OCI-M1 (cell line): ENCODE results near the gene ACAD10.
"Not testable (repeated sequence)": the region's sequence is repeated elsewhere in the genome, so short reads cannot be mapped to it uniquely, and the experiment has no call there.

Source experiments
- DNase-seq: peaks from one replicate; lab custom pipeline; 2025; lab: John Stamatoyannopoulos, UW

The ACAD10 gene

GRCh38 chr12:111687255-111687654, 1.4 kb downstream of the ACAD10 start:
- DNase-seq = peak; percentile 57

- no peak for DNase-seq
Measured at GRCh38 chr12:111687952-111688351, 2.1 kb downstream of the ACAD10 start.

- no peak for DNase-seq
Measured at GRCh38 chr12:111691262-111691661, 5.4 kb downstream of the ACAD10 start.

- peak; percentile 3 for DNase-seq
Measured at GRCh38 chr12:111692575-111693210, 6.8 kb downstream of the ACAD10 start.

DNA sequence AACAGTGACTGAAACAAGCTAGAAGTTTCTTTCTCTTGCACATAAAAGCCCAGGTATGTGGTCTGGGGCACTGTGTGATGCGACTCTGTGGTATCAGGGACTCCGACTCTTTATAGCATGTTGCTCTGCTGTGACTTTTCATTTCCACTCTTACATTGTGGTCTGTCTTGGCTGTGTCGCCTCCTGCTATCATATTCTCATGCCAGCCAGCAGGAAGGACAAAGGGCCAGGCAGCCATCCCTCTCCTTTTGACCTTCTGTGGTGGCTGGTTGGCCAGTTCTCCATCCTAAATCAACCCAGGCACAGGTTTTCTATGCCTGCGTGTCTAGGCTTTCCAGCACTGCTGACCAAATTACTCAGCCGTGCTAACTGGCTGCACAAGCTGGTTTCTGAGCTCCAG, 8.0 kb downstream of the ACAD10 start:
- DNase-seq = no peak

GRCh38 chr12:111699962-111700361, 14.1 kb downstream of the ACAD10 start:
- DNase-seq = no peak

DNA sequence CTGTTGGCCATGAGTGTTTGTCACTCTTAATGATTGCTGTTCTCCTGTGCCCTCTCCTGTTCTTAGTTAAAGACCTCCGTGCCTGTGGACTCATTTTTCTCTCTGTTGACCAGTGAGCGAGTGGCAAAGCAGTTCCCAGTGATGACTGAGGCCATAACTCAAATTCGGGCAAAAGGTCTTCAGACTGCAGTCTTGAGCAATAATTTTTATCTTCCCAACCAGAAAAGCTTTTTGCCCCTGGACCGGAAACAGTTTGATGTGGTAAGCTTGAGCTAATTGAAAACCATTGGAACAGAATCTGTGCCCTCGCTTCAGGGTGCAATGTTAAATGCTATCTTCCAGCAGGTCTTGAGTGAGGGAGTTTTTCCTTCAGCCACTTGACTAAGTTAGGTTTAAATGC, 19.8 kb downstream of the ACAD10 start:
- DNase-seq = peak; percentile 94

GRCh38 chr12:111706145-111706544, 20.3 kb downstream of the ACAD10 start:
- DNase-seq = no peak

GRCh38 chr12:111715279-111715678, 29.4 kb downstream of the ACAD10 start:
- DNase-seq = no peak

GRCh38 chr12:111719316-111719715, 33.5 kb downstream of the ACAD10 start:
- DNase-seq = not testable (repeated sequence)

DNA sequence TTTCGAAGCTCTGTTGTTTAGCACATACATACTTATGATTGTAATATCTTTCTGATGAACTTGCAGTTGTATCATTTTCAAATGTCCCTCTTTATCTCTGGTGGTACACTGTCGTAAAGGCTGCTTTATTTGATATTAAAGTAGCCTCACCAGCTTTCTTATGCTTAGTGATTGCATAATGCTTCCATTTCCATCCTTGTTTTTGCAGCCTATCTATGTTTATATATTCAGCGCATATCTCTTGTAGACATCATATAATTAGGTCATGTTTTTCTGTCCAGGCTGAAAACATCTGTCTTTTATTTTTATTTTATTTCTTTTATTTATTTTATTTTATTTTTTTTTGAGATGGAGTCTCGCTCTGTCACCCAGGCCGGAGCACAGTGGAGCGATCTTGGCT, 34.6 kb downstream of the ACAD10 start:
- no peak for DNase-seq

DNA sequence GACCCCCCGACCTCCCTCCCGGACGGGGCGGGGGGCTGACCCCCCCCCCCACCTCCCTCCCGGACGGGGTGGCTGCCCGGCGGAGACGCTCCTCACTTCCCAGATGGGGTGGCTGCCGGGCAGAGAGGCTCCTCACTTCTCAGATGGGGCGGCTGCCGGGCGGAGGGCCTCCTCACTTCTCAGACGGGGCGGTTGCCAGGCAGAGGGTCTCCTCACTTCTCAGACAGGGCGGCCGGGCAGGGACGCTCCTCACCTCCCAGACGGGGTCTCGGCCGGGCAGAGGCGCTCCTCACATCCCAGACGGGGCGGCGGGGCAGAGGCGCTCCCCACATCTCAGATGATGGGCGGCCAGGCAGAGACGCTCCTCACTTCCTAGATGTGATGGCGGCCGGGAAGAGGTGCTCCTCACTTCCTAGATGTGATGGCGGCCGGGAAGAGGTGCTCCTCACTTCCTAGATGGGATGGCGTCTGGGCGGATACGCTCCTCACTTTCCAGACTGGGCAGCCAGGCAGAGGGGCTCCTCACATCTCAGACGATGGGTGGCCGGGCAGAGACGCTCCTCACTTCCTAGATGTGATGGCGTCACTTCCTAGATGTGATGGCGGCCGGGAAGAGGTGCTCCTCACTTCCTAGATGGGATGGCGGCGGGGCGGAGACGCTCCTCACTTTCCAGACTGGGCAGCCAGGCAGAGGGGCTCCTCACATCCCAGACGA, 38.0 kb downstream of the ACAD10 start:
- not testable (repeated sequence) for DNase-seq

GRCh38 chr12:111728795-111729194, 42.9 kb downstream of the ACAD10 start:
- DNase-seq = no peak

DNA sequence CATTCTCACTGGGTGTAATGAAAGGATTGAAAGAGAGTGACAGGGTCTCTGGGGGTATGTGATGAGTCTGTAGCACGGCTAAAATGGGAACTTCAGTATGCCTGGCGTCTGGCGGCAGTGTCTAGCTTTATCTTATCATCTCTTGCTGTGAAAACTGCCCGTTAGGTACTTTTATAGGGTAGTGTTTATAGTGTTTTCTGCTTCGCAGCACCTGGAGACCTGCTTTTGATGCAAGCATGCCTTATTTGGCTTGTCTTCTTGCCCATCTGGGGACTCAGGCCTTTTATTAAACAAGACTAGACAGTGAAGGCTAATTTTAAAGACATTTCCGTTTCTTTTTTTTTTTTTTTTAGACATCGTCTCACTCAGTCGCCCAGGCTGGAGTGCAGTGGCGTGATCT, 44.6 kb downstream of the ACAD10 start:
- no peak for DNase-seq

- DNase-seq = no peak
Measured at GRCh38 chr12:111732786-111733185, 46.9 kb downstream of the ACAD10 start.

DNA sequence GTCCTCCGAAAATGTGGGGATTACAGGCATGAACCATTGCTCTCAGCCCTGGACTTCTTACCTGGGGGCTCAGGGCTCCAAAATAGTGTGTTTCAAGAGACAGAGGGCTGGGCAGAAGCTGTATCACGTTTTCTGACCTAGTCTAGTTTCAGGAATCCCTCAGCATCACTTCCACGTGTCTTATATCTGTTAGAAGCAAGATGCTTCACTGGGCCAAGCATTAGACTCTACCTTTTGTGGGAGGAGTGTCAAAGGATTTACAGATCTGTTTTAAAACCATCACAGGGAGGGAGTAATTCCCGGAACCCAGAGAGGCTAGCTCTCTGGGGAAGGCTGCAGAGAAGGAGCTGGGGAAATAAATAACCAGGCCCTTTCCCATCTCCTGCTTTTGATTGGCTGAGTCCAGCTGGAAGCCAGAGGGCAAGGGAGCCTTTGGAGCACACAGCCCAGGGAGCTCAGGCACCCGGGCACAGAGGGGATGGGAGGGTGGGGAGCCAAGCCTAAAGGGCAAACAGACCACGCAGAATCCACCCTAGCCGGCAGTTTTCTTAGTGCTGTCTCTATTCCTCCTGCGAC, 47.6 kb downstream of the ACAD10 start:
- no peak for DNase-seq

GRCh38 chr12:111739524-111739923, 53.7 kb downstream of the ACAD10 start:
- DNase-seq = not testable (repeated sequence)

DNA sequence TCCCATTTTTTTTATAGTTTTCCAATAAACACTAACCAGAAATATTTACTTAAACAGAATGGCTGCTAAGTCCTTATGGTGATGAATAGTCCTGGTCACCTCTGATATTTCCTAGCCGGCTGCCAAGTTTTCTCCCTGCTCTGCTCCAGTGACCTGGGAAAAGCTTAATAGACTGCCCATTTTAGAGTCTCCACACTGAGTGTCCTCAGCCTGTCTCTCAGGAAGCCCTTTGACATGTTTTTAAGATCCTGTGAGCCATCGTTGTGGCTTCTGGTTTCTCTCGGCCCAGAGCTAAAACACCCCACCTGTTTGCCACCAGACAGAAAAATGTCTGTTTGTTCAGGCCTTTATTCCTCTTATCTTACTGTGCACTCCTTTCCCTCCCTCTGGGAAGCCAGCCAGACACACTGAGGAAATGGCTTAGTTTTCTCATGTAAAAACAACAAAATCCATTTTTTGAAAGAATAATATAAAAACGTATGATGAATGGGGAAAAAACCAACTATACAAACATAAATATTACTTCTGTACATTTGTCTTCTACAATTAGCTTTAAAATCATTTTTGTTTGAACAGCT, 55.5 kb downstream of the ACAD10 start:
- peak; percentile 82 for DNase-seq

DNA sequence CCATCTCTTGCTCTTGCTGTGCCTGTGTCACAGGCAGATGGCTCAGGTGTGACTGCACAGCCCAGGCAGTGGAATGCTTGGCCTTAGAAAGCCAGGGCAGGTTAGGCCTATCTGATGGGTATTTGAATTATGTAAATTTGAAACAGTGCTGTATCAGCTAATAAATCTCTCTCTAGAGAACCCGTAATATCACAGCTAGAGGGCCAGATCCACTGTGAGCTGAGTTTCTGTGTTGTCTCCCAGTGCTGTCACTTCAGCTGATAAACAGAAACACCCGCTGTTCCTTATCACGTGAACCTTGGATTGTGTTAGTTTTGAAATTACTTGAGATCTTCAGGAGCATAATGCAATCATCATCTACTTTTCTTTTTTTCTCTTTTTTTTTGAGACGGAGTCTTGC, 59.4 kb downstream of the ACAD10 start:
- DNase-seq = no peak

DNA sequence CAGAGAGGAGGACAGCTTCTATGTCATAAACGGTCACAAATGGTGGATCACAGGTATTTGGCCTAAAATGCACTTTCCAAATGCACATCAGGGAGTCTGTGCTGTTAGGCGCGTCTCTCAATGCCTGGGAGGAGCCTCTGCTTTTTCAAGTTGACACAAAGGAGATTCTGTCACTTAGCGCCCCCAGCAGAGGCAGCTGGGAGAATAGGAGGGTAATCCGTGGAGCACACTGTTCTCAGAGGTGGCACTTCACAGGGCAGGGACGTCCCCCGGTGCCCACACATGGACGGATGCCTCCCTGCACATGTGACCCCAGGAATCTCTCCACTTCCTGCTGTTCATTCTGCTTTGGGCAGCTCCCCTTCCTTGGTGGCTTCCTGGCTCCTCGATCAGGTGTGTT, 61.5 kb downstream of the ACAD10 start:
- DNase-seq = no peak

- no peak for DNase-seq
Measured at GRCh38 chr12:111748151-111748672, 62.4 kb downstream of the ACAD10 start.

GRCh38 chr12:111748867-111749266, 63.0 kb downstream of the ACAD10 start:
- no peak for DNase-seq

DNA sequence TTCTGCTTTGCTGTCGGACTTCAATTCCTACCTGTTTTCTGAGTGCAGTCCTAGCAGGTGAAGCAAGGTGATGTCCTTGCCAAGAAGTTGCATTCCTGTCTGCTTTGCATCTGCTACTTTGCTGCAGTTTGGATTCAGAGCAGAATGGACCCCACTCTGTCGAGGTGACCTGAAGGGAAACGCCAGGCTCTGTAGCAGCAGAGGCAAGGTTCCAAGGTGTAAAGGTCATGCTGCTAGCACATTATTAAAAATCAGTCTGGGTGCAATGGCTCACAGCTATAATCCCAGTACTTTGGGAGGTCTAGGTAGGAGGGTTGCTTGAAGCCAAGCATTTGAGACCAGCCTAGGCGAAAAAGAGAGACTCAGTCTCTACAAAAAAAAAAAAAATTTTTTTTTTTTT, 63.5 kb downstream of the ACAD10 start:
- DNase-seq = no peak
